ENCODE data around the gene EIF4B. TPM values are rescaled to one million over a fixed set of nuclear protein-coding genes. Genes with fewer than 3 reads are reported as not detected.
A peak's percentile ranks its signal among the peaks of the same experiment; 100 is the strongest.

Gene EIF4B
- total and polyA plus RNA-seq, 9 of the 15 experiments (the other 6 are each of a cell fraction or from before 2014, with no cell fraction given) = 138 to 669 (median 552) TPM

- TF ChIP-seq, protein P1, sequence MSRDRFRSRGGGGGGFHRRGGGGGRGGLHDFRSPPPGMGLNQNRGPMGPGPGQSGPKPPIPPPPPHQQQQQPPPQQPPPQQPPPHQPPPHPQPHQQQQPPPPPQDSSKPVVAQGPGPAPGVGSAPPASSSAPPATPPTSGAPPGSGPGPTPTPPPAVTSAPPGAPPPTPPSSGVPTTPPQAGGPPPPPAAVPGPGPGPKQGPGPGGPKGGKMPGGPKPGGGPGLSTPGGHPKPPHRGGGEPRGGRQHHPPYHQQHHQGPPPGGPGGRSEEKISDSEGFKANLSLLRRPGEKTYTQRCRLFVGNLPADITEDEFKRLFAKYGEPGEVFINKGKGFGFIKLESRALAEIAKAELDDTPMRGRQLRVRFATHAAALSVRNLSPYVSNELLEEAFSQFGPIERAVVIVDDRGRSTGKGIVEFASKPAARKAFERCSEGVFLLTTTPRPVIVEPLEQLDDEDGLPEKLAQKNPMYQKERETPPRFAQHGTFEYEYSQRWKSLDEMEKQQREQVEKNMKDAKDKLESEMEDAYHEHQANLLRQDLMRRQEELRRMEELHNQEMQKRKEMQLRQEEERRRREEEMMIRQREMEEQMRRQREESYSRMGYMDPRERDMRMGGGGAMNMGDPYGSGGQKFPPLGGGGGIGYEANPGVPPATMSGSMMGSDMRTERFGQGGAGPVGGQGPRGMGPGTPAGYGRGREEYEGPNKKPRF (IDR thresholded peaks at IDR 0.05; ENCODE audit: low read depth, low read length) = no peak
- TF ChIP-seq CTCFL (IDR thresholded peaks at IDR 0.05; ENCODE audit: borderline replicate concordance, insufficient read depth, low read depth, low read length, poor library complexity, severe bottlenecking) = no peak
- TF ChIP-seq ZNF217 (CRISPR knock-in tag; IDR thresholded peaks at IDR 0.05) = no peak
- no peak for TF ChIP-seq MCM7 (IDR thresholded peaks at IDR 0.05)
- peak; percentile 55; the same call in 1 of the 2 replicates for TF ChIP-seq SREBF1 (IDR thresholded peaks at IDR 0.05; ENCODE audit: borderline replicate concordance, low read depth, low read length)
- TF ChIP-seq, protein P2, sequence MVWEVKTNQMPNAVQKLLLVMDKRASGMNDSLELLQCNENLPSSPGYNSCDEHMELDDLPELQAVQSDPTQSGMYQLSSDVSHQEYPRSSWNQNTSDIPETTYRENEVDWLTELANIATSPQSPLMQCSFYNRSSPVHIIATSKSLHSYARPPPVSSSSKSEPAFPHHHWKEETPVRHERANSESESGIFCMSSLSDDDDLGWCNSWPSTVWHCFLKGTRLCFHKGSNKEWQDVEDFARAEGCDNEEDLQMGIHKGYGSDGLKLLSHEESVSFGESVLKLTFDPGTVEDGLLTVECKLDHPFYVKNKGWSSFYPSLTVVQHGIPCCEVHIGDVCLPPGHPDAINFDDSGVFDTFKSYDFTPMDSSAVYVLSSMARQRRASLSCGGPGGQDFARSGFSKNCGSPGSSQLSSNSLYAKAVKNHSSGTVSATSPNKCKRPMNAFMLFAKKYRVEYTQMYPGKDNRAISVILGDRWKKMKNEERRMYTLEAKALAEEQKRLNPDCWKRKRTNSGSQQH (CRISPR knock-in tag; IDR thresholded peaks at IDR 0.05) = no peak; the same call in 1 of the 2 replicates
- TF ChIP-seq, protein P3, sequence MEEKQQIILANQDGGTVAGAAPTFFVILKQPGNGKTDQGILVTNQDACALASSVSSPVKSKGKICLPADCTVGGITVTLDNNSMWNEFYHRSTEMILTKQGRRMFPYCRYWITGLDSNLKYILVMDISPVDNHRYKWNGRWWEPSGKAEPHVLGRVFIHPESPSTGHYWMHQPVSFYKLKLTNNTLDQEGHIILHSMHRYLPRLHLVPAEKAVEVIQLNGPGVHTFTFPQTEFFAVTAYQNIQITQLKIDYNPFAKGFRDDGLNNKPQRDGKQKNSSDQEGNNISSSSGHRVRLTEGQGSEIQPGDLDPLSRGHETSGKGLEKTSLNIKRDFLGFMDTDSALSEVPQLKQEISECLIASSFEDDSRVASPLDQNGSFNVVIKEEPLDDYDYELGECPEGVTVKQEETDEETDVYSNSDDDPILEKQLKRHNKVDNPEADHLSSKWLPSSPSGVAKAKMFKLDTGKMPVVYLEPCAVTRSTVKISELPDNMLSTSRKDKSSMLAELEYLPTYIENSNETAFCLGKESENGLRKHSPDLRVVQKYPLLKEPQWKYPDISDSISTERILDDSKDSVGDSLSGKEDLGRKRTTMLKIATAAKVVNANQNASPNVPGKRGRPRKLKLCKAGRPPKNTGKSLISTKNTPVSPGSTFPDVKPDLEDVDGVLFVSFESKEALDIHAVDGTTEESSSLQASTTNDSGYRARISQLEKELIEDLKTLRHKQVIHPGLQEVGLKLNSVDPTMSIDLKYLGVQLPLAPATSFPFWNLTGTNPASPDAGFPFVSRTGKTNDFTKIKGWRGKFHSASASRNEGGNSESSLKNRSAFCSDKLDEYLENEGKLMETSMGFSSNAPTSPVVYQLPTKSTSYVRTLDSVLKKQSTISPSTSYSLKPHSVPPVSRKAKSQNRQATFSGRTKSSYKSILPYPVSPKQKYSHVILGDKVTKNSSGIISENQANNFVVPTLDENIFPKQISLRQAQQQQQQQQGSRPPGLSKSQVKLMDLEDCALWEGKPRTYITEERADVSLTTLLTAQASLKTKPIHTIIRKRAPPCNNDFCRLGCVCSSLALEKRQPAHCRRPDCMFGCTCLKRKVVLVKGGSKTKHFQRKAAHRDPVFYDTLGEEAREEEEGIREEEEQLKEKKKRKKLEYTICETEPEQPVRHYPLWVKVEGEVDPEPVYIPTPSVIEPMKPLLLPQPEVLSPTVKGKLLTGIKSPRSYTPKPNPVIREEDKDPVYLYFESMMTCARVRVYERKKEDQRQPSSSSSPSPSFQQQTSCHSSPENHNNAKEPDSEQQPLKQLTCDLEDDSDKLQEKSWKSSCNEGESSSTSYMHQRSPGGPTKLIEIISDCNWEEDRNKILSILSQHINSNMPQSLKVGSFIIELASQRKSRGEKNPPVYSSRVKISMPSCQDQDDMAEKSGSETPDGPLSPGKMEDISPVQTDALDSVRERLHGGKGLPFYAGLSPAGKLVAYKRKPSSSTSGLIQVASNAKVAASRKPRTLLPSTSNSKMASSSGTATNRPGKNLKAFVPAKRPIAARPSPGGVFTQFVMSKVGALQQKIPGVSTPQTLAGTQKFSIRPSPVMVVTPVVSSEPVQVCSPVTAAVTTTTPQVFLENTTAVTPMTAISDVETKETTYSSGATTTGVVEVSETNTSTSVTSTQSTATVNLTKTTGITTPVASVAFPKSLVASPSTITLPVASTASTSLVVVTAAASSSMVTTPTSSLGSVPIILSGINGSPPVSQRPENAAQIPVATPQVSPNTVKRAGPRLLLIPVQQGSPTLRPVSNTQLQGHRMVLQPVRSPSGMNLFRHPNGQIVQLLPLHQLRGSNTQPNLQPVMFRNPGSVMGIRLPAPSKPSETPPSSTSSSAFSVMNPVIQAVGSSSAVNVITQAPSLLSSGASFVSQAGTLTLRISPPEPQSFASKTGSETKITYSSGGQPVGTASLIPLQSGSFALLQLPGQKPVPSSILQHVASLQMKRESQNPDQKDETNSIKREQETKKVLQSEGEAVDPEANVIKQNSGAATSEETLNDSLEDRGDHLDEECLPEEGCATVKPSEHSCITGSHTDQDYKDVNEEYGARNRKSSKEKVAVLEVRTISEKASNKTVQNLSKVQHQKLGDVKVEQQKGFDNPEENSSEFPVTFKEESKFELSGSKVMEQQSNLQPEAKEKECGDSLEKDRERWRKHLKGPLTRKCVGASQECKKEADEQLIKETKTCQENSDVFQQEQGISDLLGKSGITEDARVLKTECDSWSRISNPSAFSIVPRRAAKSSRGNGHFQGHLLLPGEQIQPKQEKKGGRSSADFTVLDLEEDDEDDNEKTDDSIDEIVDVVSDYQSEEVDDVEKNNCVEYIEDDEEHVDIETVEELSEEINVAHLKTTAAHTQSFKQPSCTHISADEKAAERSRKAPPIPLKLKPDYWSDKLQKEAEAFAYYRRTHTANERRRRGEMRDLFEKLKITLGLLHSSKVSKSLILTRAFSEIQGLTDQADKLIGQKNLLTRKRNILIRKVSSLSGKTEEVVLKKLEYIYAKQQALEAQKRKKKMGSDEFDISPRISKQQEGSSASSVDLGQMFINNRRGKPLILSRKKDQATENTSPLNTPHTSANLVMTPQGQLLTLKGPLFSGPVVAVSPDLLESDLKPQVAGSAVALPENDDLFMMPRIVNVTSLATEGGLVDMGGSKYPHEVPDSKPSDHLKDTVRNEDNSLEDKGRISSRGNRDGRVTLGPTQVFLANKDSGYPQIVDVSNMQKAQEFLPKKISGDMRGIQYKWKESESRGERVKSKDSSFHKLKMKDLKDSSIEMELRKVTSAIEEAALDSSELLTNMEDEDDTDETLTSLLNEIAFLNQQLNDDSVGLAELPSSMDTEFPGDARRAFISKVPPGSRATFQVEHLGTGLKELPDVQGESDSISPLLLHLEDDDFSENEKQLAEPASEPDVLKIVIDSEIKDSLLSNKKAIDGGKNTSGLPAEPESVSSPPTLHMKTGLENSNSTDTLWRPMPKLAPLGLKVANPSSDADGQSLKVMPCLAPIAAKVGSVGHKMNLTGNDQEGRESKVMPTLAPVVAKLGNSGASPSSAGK (IDR thresholded peaks at IDR 0.05) = peak; percentile 67
- no peak for TF ChIP-seq ZNF134 (CRISPR knock-in tag; conservative IDR thresholded peaks at IDR 0.05)
These were observed at the start of gene EIF4B (continued) for GRCh38 chr12:53005986-53006809.
